ENCODE results near the gene PRRG2. TPM values are rescaled to one million over a fixed set of nuclear protein-coding genes. Genes with fewer than 3 reads are reported as not detected.

Gene PRRG2
- total and polyA plus RNA-seq, 9 of the 15 experiments (the other 6 are each of a cell fraction or from before 2014, with no cell fraction given), result 0.06 to 1.1 (median 0.33) TPM

- TF ChIP-seq TAF7 (tag; IDR thresholded peaks at IDR 0.05), result 0 out of 2 replicates have a peak, but pooled peaks have one; percentile 16
- no peak for TF ChIP-seq CREB1 (IDR thresholded peaks at IDR 0.05)
- peak; percentile 9; the same call in 1 of the 2 replicates for TF ChIP-seq CREB1 (CRISPR knock-in tag; IDR thresholded peaks at IDR 0.05)
- TF ChIP-seq ZNF740 (CRISPR knock-in tag; IDR thresholded peaks at IDR 0.05), result peak; percentile 68; the same call in 1 of the 2 replicates
- peak in 1 of 2 experiments; percentile 56; a peak in 1 of 4 replicates for TF ChIP-seq ZNF740 (tag; IDR thresholded peaks at IDR 0.05)
- no peak for TF ChIP-seq ZZZ3 (IDR thresholded peaks at IDR 0.05)
- no peak for TF ChIP-seq NR3C1 (CRISPR knock-in tag; IDR thresholded peaks at IDR 0.05)
- TF ChIP-seq ZNF263 (CRISPR knock-in tag; IDR thresholded peaks at IDR 0.05; ENCODE audit: borderline replicate concordance), result no peak
- TF ChIP-seq ZNF695 (CRISPR knock-in tag; IDR thresholded peaks at IDR 0.05), result no peak
- no peak for TF ChIP-seq CBFA2T3 (IDR thresholded peaks at IDR 0.05)
- TF ChIP-seq GTF3C2 (IDR thresholded peaks at IDR 0.05; ENCODE audit: borderline replicate concordance, extremely low read depth, insufficient read length), result no peak
- TF ChIP-seq YY1 (IDR thresholded peaks at IDR 0.05; ENCODE audit: borderline replicate concordance in 1 of 3, control insufficient read depth in 1 of 3, extremely low read depth in 1 of 3, insufficient read depth in 3 of 3, insufficient read length in 1 of 3, insufficient replicate concordance in 2 of 3, low read depth in 1 of 3, low read length in 2 of 3), result peak in 2 of 3 experiments; percentile 4 to 8
- TF ChIP-seq FOXA1 (IDR thresholded peaks at IDR 0.05; ENCODE audit: borderline replicate concordance), result no peak
- TF ChIP-seq E2F3 (CRISPR knock-in tag; IDR thresholded peaks at IDR 0.05), result peak; percentile 27; the same call in 1 of the 2 replicates
- TF ChIP-seq RAD21 (CRISPR knock-in tag; conservative IDR thresholded peaks at IDR 0.05 in 1 of 2, IDR thresholded peaks at IDR 0.05 in 1 of 2), result 0 out of 4 replicates have a peak, but pooled peaks of 1 of the 2 experiments have one; percentile 6
- TF ChIP-seq MEF2D (tag; conservative IDR thresholded peaks at IDR 0.05; ENCODE audit: low read depth), result no peak
- TF ChIP-seq ZBTB12 (CRISPR knock-in tag; IDR thresholded peaks at IDR 0.05), result no peak
- no peak for TF ChIP-seq ZNF644 (tag; IDR thresholded peaks at IDR 0.05; ENCODE audit: low read depth)
- no peak for TF ChIP-seq IRF9 (tag; IDR thresholded peaks at IDR 0.05)
Measured at GRCh38 chr19:49590071-49590970, 9.2 kb downstream of the PRRG2 start (continued).
